DMS53 (cell line): ENCODE measurements around the gene APH1B.
"Not testable (repeated sequence)": the region's sequence is repeated elsewhere in the genome, so short reads cannot be mapped to it uniquely, and the experiment has no call there.

ENCODE experiments used
- DNase-seq: peaks from one replicate; lab custom pipeline; 2025; lab: John Stamatoyannopoulos, UW

The APH1B gene

GRCh38 chr15:63277038-63277892 is at the start of gene APH1B:
TSS of gene APH1B (plus strand) at chr15:63277605. CDS start at chr15:63277624, 19 bp downstream.
- DNase-seq = peak; percentile 86

DNA sequence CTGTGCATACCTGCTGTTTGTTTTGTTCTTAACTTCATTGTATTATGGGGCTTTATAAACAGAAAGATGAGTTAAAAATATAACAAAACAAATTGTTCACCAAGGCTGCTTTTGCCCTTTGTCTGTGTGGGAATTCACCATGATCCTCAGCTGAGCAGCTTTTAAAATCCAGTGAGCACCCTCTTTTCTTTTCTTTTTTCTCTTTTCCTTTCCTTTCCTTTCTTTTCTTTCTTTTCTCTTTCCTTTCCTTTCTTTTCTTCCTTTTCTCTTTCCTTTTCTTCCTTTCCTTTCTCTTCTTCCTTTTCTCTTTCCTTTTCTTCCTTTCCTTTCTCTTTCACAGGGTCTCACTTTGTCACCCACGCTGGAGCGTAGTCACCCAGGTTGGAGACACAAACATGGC is 49.7 kb upstream of the APH1B start:
- DNase-seq = no peak

- DNase-seq = no peak
Observed at GRCh38 chr15:63231206-63231605, 46.2 kb upstream of the APH1B start.

DNA sequence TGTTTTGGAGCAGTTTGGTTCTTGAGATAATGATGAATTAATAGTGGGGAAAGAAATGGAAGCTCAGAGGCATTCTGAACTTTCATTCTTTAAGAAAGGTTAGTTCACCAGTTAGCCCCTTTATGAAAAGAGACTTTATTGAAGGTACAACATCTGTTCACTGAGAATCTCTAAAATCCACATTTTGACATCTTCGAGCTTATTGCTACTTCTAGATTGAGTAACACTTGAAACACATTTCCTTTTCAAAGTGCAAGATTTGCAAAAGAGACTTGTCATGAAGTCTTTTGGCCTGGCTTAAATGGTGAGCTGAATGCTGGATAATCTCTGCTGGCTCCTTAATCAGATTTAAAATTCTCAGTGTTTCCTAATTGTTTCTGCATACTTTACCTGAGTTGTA is 45.7 kb upstream of the APH1B start:
- no peak for DNase-seq

DNA sequence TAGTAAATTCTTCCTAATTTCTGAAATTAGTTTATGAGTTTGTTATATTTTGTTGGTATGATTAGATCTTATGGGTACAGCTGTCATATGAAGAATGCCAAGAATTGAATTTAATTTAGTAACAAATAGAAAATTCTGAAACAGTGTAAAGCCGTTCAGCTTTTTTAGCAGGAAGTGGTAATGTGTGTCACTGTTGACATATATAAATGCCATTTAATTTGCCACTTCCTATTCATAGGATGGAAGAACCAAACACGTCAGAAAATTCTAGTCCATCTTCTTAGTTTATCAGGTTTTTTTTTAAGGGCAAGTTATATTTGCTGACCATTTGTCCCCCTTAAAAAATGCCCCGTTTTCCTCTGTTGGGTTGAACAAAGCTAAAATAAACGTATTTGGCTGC is 45.0 kb upstream of the APH1B start:
- DNase-seq = peak; percentile 19

DNA sequence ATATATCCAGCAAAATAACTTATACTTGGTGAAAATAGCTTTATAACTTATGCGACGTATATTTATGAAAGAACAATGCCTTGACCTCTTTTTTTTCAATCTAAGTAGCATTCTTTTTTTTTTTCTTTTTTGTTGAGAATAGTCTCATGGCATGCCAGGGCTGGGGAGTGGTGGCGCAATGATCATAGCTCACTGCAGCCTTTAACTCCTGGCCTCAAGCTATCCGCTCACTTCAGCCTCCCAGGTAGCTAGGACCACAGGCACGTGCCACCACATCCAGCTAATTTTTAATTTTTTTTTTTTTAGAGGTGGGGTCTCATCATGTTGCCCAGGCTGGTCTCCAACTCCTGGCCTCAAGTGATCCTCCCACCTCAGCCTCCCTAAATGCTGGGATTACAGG is 44.5 kb upstream of the APH1B start:
- DNase-seq = no peak

DNA sequence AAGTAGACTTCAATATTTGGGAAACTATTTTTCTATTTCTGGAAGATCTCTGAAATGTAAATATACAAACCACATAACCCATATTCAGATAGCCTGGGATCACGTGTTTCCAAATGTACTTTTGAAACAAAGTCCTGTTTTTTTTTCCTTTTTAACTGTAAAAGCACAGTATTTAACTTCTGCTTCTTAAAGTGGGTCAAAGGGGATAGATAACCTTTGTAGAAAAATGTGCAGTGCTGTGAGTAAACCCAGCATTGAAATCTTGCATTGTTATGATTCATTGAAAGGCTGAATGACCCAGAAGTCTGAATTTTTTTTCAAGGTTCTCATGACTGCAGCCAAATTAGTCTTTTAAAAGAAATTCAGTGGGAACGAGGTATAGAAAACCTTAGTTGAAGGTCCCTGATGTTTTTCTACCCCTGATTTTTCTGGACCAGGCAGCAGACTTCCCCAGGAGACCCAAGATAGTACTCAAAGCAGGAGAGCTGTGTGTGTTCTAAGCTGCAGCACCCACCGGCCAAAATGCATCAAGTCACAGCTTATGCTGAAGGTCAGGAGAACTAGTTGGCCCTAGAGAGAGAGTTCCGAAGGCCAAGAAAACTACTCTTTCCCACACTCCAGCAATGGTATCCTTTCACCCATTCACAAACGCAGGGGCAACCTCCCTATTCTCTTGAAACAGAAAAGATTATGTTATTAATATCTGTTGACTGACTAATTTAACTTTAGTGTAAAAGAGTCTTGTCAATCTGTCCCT is 43.6 kb upstream of the APH1B start:
- DNase-seq = no peak

DNA sequence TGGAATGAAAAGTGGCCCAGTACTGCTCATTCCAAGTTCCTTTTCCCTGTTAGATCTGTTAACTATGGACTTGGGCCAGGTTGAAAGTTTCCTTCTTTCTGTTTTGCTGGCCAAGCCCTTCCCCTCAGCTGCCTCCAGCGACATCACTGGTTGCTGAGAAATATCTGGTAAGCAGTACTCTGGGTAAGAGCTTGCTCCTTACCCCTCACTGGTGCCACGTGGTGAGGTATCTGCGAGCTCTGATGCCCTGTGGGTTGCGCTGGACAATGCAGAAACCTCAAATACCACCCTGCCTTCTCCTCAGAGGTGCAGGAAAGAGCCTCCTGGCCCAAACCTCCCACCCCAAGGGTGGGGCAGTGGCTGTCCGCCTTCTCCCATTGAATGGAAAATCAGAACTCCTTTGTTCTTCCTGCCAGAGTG is 42.9 kb upstream of the APH1B start:
- no peak for DNase-seq

- DNase-seq = no peak
Observed at GRCh38 chr15:63236272-63236671, 41.1 kb upstream of the APH1B start.

DNA sequence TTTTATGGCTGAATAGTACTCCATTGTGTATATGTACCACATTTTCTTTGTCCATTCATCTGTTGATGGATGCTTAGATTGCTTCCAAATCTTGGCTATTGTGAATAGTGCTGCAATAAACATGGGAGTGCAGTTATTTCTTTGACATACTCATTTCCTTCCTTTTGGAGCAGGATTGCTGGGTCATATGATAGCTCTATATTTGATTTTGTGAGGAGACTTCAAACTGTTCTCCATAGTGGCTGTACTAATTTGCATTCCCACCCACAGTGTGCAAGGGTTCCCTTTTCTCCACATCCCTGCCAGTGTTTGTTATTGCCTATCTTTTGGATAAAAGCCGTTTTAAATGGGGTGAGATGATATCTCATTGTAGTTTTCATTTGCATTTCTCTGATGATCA is 40.3 kb upstream of the APH1B start:
- DNase-seq = not testable (repeated sequence)

- DNase-seq = no peak
Observed at GRCh38 chr15:63238171-63238570, 39.2 kb upstream of the APH1B start.

GRCh38 chr15:63238796-63239195 is 38.6 kb upstream of the APH1B start:
- no peak for DNase-seq

GRCh38 chr15:63240109-63240508 is 37.3 kb upstream of the APH1B start:
- no peak for DNase-seq

DNA sequence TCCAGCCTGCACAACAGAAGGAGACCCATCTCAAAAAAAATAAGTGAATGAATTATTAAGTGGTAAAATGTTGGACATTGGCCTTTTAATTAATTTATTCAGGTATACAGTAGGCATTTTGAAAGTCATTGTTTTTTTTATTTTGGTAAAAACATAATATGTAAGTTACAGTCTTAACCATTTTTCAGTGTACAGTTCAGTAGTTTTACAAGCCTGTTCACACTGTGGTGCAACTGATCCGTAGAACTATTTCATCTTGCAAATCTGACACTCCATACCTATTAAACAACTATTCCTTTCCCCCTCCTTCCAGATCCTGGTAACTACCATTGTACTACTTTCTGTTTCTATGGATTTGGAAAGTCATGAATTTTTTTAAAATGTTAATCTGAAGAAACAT is 36.1 kb upstream of the APH1B start:
- DNase-seq = no peak

DNA sequence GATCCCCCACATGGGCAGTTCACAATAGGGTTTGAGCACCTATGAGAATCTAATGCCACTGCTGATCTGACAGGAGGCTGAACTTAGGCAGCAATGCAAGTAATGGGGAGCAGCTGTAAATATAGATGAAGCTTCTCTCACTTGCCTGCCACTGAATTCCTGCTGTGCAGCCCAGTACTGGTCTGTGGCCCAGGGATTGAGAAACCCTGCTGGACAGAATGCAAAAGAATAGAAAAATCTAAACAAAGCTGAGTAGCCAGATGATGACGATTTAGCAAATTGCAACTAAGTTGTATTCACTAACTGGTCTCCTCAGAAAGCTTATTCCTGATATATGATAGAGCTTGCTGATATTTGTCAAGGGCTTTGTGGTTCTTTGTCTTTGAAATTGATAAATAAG is 34.3 kb upstream of the APH1B start:
- DNase-seq = no peak

DNA sequence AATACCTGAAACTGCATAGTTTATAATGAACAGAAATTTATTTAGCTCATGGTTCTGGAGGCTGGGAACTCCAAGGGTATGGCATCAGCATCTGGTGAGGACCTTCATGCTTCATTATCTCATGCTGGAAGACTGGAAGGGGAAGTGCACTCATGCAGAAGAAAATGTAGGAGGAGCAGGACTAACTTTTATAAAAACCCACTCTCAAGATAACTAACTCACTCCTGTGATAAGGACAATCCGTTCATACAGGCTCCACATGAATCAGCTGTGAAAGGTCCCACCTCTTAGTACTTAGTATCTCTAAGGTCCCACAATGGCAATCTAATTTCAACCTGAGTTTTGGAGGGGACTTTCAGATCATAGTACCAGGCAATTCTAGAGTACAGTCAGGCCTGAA is 33.6 kb upstream of the APH1B start:
- no peak for DNase-seq

DNA sequence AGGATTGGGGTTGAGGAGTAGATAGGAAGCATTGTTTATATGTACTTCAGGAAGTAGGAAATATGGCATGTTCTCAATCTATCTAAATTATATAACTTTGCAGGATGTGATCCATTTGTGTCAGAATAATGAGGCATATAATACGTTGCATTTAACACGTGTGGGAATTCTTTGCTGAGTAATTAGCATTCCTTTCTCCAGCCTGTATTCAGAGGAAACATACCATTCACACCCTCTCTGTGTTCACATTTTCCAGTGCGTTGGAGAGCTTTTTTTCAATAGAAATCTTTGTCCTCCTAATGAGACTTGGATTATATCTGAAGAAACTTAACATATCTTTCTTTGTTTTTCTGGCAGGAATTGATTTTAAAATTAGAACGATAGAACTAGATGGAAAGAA is 33.0 kb upstream of the APH1B start:
- DNase-seq = no peak

DNA sequence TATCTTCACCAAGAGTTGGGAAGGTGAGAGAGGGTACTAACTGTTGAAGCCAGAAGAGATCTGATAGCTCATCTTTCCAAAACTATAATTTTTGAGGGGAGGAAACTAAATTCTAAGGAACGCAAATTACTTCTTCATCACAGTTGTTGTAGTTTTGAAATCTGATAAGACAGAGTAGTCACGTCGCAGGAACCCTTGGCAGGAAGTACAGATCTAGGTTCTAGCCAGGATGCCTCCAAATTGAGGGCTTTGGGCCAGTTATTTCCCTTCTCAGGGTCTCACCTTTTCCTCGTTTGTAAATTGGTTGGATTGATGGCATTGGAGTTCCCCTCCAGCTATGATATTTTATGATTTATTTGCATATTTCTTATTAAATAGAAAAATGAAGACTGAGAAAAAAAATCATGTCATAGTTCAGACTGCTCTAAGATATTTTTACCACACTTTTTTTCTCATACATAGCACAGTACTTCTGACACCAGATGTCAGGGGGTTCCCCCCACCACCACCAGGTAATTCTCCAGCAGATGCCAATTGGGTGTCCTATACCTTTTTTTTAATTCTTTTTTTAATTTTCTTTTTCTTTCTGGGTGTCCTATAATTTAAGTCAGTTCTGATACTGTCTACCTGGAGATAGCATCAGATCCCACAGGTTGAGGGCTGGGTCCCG is 32.3 kb upstream of the APH1B start:
- no peak for DNase-seq

DNA sequence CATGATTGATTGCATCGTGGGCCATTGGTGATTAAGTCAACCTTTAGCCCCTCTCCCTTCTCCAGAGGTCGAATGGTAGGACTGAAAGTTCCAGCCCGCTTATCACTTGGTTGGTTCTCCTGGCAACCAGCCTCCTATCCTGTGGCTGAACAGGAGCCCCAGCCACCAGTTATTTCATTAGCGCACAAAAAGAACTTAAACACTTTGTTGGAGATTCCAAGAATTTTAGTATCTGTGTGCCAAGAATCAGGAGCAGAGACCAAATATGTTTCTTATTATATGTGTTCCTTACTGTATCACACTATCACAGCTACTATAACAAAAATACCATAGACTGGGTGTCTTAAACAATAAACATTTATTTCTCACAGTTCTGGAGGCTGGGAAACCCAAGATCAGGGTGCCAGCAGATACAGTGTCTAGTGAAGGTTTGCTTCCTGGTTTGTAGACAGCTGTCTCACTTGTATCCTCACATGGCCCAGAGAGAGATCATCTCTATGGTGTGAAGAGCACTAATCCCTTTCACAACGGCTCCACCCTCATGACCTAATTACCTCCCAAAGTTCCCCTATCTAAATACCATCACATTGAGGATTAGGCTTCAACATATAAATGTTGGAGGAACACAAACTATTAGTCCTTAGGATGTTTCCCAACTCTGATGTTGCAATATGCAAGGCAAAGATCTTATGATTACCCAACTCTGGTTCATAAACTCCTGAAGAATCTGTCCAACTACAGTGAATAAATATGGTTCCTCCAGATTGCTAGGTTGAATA is 30.5 kb upstream of the APH1B start:
- no peak for DNase-seq

DNA sequence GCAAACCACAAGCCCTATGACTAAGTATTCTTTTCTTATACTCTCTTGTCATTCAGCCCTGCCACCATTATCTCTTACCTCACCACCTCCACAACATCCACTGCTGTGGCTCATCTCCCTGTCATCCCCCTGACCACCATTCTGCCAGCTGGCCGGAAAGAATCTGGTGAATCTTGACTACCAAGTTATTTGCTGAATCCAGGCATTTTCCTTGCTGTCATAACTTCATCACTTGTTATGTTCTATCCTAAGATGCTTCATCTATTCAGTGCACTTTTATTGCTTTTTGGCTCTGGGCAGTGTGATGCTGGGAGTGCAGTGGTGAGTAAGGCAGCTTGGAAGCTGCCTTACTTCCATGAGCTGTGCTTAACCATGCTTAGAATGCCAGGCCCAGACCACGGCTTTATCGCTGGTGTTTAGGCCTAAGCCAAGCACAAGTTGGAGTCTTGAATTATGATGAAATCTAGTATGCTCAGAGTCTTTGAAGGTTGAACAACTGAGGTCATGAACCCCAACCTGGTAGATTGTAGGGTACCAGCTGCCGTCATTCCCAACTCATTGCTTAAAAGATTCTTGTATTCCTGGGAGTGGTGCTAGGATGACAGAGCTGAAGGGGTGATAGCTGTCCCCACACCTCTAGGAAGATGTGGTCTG is 27.0 kb upstream of the APH1B start:
- no peak for DNase-seq

DNA sequence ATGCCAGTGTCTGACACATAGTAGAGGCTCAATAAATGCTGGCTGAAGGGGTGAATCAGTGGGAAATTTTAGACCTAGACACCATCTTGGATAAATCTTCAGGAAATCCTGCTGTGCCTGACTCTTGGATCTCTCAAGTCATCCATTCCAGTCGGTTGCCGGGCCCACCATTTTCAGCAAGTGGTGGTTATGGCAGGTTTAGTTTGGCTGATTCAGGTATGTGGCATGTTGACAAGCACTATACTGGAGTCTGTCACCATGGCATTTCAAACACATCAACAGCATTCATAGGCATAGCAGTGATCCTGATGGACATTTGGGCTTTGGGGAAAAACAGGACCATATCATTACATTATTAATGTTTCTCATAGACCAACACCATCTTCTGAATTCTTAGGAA is 25.7 kb upstream of the APH1B start:
- DNase-seq = no peak

- DNase-seq = no peak
Observed at GRCh38 chr15:63252292-63252691, 25.1 kb upstream of the APH1B start.
